ENCODE results near the gene DDX42.
"Not testable (repeated sequence)": the region's sequence is repeated elsewhere in the genome, so short reads cannot be mapped to it uniquely, and the experiment has no call there.

The DDX42 gene

DNA sequence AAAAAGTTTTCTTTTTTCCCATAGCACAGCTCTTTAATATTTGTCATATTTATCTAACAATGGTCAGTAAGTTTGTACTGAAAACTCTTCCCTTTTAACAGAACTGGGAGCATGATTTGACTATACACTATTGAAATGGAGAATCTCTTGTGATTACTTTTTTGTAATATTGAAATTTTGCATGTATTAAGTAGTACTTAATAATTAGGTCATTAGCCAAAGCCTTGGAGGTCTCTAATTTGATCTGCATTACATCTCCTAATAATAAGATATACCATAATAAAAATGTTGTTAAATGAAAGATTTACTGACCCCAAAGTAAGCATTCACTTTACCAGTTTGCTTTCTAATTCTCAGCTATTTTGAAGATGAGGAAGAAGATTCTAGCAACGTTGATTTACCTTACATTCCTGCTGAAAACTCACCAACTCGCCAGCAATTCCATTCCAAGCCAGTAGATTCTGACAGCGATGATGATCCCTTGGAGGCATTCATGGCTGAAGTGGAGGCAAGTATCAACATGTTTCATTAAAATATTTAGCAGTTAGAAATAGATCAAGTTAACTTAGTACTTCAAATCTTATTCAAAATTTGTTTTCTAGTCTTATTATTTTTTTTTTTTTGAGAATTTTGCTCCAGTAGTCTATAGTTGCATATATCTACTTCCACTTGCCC is 18.2 kb downstream of the DDX42 start:
- FAIRE-seq, result no peak
- no peak for TF ChIP-seq SPI1 (IDR thresholded peaks at IDR 0.05; ENCODE audit: low read depth, low read length)
- no peak for TF ChIP-seq TAF1 (IDR thresholded peaks at IDR 0.05; ENCODE audit: low read depth, low read length)
- no peak for TF ChIP-seq POLR2AphosphoS5 (IDR thresholded peaks at IDR 0.05; ENCODE audit: low read depth, low read length)
- no peak for TF ChIP-seq POLR2A (IDR thresholded peaks at IDR 0.05; ENCODE audit: low read depth, low read length)
- TF ChIP-seq PAX5 (IDR thresholded peaks at IDR 0.05; ENCODE audit: insufficient read depth, low read length, severe bottlenecking), result no peak
- TF ChIP-seq POU2F2 (IDR thresholded peaks at IDR 0.05; ENCODE audit: low read depth, low read length), result no peak
- DNase-seq (ENCODE audit: insufficient read length, low spot score), result no peak

DNA sequence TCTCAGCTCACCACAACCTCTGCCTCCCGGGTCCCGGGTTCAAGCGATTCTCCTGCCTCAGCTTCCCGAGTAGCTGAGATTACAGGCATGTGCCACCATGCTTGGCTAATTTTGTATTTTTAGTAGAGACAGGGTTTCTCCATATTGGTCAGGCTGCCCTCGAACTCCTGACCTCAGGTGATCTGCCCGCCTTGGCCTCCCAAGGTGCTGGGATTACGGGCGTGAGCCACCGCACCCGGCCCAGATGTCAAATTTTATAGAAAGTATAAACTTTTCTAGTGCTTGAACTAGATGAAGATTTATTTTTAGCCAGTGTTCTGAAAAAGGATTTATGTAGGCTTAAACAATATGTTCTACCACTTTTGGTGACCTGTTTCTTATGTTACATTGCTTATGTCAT is 22.4 kb downstream of the DDX42 start:
- FAIRE-seq; DNase-seq (ENCODE audit: insufficient read length, low spot score): not testable (repeated sequence)

DNA sequence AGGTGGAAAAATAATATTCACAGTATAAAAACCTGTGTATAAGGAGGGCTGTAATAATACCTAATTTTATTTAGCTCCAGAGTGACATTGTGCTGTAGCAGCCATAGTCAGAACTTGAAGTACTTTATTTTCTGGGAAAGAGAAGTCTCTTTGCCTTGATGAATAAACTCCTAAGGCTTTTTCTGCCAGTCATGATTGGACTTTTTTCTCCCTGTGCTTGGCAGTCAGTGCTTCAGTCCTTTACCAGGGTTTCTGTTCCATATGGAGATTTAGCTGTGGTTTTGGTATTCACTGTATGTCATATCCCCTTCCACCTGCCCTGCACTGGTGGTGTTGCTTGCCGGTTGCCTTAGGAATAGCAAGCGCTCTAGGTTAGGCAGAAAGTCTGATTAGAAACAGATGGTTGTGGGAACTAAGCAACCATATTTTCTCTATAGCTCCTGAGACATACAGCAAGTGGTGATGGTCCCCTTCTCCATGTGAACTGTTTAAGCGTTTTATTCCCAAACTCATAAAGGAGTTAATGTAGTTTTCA is 24.7 kb downstream of the DDX42 start:
- TF ChIP-seq SPI1 (IDR thresholded peaks at IDR 0.05; ENCODE audit: low read depth, low read length) (no peak), PAX5 (IDR thresholded peaks at IDR 0.05; ENCODE audit: insufficient read depth, low read length, severe bottlenecking) (no peak)
- FAIRE-seq (no peak), DNase-seq (ENCODE audit: insufficient read length, low spot score) (no peak)

DNA sequence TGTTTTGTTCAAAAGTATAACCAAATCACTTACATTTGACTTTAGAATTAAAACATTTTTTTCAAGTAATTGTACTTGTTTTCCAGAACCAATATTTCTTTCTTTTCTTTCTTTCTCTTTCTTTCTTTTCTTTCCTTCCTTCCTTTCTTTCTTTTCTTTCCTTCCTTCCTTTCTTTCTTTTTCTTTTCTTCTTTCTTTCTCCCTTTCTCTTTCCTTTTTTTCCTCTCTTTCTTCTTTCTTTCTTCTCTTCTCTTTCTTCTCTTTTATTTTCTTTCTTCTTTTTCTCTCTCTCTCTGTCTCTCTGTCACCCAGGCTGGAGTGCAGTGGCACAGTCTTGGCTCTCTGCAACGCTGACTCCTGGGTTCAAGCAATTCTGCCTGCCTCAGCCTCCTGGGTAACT is 26.8 kb downstream of the DDX42 start:
- no peak for DNase-seq (ENCODE audit: insufficient read length, low spot score)
- FAIRE-seq, result no peak
- TF ChIP-seq TAF1 (IDR thresholded peaks at IDR 0.05; ENCODE audit: low read depth, low read length), result no peak
- no peak for TF ChIP-seq SPI1 (IDR thresholded peaks at IDR 0.05; ENCODE audit: low read depth, low read length)
- no peak for TF ChIP-seq POLR2AphosphoS5 (IDR thresholded peaks at IDR 0.05; ENCODE audit: low read depth, low read length)
- TF ChIP-seq PAX5 (IDR thresholded peaks at IDR 0.05; ENCODE audit: insufficient read depth, low read length, severe bottlenecking), result no peak
- no peak for TF ChIP-seq POLR2A (IDR thresholded peaks at IDR 0.05; ENCODE audit: low read depth, low read length)
- TF ChIP-seq POU2F2 (IDR thresholded peaks at IDR 0.05; ENCODE audit: low read depth, low read length), result no peak

DNA sequence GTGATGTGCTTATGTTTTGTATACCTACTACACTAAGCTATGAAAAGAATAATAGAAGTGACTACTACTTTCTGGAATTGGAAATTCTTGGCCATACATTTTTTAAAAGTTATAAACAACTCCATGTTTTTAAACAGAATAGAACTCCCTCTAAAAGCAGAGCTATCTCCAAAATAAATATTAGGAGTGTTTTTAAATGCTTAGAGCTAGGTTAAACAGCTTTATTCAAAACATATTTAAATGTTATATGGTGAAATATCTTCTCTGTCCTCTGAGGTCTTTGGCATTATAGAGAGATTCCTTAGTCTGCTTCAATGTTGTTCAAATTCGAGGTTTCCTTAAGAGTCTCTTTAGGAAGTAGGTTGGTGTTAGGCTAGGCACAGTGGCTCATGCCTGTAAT is 30.4 kb downstream of the DDX42 start:
- TF ChIP-seq PAX5 (IDR thresholded peaks at IDR 0.05; ENCODE audit: insufficient read depth, low read length, severe bottlenecking) (no peak), POLR2A (IDR thresholded peaks at IDR 0.05; ENCODE audit: low read depth, low read length) (no peak), POU2F2 (IDR thresholded peaks at IDR 0.05; ENCODE audit: low read depth, low read length) (no peak), SPI1 (IDR thresholded peaks at IDR 0.05; ENCODE audit: low read depth, low read length) (no peak), TAF1 (IDR thresholded peaks at IDR 0.05; ENCODE audit: low read depth, low read length) (no peak), POLR2AphosphoS5 (IDR thresholded peaks at IDR 0.05; ENCODE audit: low read depth, low read length) (no peak)
- DNase-seq (ENCODE audit: insufficient read length, low spot score) (no peak), FAIRE-seq (no peak)

DNA sequence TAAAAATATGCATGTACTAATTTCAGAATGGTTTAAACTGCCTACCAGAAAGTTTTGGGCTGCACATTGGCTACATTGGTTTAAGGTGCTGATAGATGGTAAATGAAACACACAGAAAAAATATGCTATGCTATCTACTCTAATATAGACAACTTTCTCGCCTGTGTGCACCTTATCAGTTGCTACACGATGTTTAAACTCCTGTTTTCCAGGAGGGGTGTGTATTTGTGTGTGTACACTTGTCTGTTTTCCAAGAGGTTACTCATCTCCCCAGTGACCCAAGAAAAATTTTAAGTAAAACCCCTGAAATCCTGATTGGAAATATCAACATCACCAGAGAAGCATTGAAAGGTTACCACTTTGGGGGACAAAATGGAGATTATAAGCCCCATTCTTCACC is 31.6 kb downstream of the DDX42 start:
- DNase-seq (ENCODE audit: insufficient read length, low spot score), result no peak

DNA sequence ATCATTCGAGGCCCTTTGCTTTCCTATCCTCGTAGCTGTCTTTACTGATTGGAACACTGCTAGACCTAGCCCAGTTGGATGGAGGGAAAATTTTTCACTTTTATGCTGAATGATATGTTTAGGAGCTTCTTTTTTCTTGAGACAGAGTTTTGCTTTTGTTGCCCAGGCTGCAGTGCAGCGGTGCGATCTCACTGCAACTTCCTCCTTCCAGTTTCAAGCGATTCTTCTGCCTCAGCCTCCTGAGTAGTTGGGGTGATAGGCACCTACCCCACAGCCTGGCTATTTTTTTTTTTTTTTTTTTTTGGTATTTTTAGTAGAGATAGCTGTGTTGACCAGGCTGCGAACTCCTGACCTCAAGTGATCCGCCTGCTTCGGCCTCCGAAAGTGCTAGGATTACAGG is 36.0 kb downstream of the DDX42 start:
- no peak for DNase-seq (ENCODE audit: insufficient read length, low spot score)
- FAIRE-seq, result no peak
- no peak for TF ChIP-seq TAF1 (IDR thresholded peaks at IDR 0.05; ENCODE audit: low read depth, low read length)
- no peak for TF ChIP-seq PAX5 (IDR thresholded peaks at IDR 0.05; ENCODE audit: insufficient read depth, low read length, severe bottlenecking)

More for the DNA sequence above, 31.6 kb downstream of the DDX42 start:
- no peak for FAIRE-seq
- TF ChIP-seq POLR2A (IDR thresholded peaks at IDR 0.05; ENCODE audit: low read depth, low read length) (no peak), SPI1 (IDR thresholded peaks at IDR 0.05; ENCODE audit: low read depth, low read length) (no peak), PAX5 (IDR thresholded peaks at IDR 0.05; ENCODE audit: insufficient read depth, low read length, severe bottlenecking) (no peak), POU2F2 (IDR thresholded peaks at IDR 0.05; ENCODE audit: low read depth, low read length) (no peak), POLR2AphosphoS5 (IDR thresholded peaks at IDR 0.05; ENCODE audit: low read depth, low read length) (no peak), TAF1 (IDR thresholded peaks at IDR 0.05; ENCODE audit: low read depth, low read length) (no peak)

DNA sequence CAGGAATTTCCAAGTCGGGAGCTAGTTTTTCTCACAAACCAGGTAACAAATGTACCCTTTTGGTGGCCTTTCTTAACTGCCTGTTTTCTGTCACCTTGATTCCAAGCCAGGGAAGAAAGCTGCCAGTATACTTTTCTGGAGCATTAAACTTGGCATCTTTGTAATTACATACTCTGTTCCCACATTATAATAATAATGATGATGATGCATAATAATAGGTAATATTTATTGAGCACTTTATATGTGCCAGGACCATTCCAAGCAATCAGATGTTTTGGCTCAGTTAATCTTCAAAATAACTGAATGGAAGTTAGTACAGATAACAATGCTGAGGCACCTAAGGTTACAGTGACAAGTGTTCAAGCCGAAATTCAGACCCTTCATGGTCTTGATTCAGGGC is 42.2 kb downstream of the DDX42 start:
- TF ChIP-seq POLR2AphosphoS5 (IDR thresholded peaks at IDR 0.05; ENCODE audit: low read depth, low read length), result no peak
- no peak for TF ChIP-seq SPI1 (IDR thresholded peaks at IDR 0.05; ENCODE audit: low read depth, low read length)
- no peak for TF ChIP-seq POU2F2 (IDR thresholded peaks at IDR 0.05; ENCODE audit: low read depth, low read length)
- no peak for TF ChIP-seq TAF1 (IDR thresholded peaks at IDR 0.05; ENCODE audit: low read depth, low read length)
- TF ChIP-seq PAX5 (IDR thresholded peaks at IDR 0.05; ENCODE audit: insufficient read depth, low read length, severe bottlenecking), result no peak
- no peak for TF ChIP-seq POLR2A (IDR thresholded peaks at IDR 0.05; ENCODE audit: low read depth, low read length)
- DNase-seq (ENCODE audit: insufficient read length, low spot score), result no peak
- FAIRE-seq, result no peak

DNA sequence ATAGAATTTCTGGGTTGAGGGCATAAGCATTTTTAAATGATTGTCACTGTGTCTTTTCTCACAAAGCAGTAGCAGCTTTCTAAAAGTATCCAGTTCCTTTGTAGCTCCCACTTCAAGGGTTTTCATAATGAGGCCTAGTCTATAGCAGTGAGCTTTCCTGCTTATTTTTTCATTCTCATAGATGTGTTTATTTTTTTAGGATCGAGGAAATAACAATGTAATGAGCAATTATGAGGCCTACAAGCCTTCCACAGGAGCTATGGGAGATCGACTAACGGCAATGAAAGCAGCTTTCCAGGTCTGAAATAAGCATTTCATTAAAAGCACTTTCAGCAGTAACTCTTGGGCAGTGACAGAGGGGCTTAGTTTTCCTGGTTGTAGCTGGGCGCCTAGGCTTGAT is 42.7 kb downstream of the DDX42 start:
- no peak for FAIRE-seq

DNA sequence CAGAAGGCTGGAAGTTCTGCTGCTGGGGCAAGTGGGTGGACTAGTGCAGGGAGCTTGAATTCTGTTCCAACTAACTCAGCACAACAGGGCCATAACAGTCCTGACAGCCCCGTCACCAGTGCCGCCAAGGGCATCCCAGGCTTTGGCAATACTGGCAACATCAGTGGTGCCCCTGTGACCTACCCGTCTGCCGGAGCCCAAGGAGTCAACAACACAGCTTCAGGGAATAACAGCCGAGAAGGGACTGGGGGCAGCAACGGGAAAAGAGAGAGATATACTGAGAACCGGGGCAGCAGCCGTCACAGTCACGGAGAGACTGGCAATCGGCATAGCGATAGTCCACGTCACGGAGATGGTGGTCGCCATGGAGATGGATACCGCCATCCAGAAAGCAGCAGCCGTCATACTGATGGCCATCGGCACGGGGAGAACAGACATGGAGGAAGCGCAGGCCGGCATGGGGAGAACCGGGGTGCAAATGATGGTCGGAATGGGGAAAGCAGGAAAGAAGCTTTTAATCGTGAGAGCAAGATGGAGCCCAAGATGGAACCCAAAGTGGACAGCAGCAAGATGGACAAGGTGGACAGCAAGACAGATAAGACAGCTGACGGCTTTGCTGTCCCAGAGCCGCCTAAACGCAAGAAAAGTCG is 43.9 kb downstream of the DDX42 start:
- TF ChIP-seq PAX5 (IDR thresholded peaks at IDR 0.05; ENCODE audit: insufficient read depth, low read length, severe bottlenecking), result no peak
- TF ChIP-seq POLR2A (IDR thresholded peaks at IDR 0.05; ENCODE audit: low read depth, low read length), result peak; percentile 28; the same call in 1 of the 2 replicates

More for the DNA sequence above, 42.7 kb downstream of the DDX42 start:
- TF ChIP-seq PAX5 (IDR thresholded peaks at IDR 0.05; ENCODE audit: insufficient read depth, low read length, severe bottlenecking), result no peak
- no peak for TF ChIP-seq TAF1 (IDR thresholded peaks at IDR 0.05; ENCODE audit: low read depth, low read length)
- no peak for TF ChIP-seq POLR2AphosphoS5 (IDR thresholded peaks at IDR 0.05; ENCODE audit: low read depth, low read length)
- no peak for TF ChIP-seq SPI1 (IDR thresholded peaks at IDR 0.05; ENCODE audit: low read depth, low read length)
- no peak for TF ChIP-seq POLR2A (IDR thresholded peaks at IDR 0.05; ENCODE audit: low read depth, low read length)
- TF ChIP-seq POU2F2 (IDR thresholded peaks at IDR 0.05; ENCODE audit: low read depth, low read length), result no peak
- DNase-seq (ENCODE audit: insufficient read length, low spot score), result no peak

More for the DNA sequence above, 43.9 kb downstream of the DDX42 start:
- FAIRE-seq (no peak), DNase-seq (ENCODE audit: insufficient read length, low spot score) (no peak)
